NCI-H1092 treated with DMSO at 0.1 percent for 48 hours (cell line): Measurements from ENCODE around the gene ANGPTL8.

ENCODE experiments used
- DNase-seq: peaks from one replicate; lab custom pipeline; 2025; lab: John Stamatoyannopoulos, UW

The ANGPTL8 gene

DNA sequence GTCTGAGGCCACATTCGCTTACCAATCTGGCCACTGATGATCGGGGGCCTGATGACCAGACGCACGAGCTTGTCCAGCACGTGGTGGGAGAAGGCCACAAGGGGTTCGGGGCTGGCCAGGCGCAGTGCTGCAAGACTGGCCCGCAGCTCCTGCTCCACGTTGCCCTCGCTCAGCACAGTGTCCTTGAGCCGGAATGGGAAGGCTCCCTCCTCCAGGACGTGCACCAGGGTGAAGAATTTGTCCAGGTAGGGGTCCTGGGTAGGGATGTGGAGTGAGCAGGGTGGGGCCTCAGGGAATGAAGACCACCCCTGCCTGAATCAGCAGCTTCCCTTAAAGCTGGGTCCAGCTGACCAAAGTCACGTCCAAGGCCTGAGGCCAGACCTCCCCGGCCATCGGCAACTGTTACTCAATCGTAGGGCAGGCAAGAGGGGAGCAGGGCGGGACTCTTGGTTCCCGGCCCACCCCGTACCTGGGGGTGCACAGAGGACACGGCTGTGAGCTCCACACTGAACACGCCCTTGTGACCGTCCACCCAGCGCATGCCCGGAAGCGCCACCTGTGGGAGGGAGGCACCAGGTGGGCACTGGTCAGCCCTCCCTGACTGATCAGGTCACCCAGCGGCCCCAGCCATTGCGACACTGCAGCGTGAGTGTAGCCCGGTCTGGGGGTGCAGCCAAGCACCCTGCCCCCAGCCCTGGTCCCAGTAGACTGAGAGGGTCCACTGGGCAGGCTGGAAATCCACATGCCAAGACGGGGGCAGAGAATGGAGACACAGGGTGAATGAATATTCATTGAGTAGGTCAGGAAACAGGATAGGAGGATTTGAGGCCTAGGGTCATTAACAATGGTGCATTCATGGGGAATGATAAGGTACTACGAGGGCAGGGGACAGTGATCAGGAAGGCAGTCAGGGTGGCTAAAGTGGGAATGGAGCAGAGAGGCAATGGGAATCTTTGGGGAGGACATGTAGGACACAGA lies 2.8 kb upstream of the ANGPTL8 start:
- no peak for DNase-seq

DNA sequence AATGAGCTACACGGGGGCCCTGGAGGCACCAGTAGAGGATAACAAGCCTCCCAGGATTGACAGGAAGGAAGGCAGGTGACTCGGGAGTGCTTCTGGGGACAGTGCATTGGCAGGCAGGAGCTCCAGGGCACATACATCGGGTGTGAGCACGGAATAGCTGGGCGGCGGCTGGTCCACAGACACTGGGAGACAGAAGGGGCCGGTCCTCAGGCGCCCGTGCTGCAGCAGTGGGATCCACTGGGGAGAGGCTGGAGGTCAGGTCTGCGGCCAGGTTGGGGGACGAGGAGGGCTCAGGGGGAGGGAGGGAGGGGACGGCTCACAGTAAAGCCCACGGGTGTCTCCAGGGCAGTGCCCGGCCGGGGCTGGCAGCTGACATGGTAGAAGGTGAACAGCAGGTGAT lies 2.1 kb upstream of the ANGPTL8 start:
- DNase-seq = no peak

GRCh38 chr19:11238041-11238440 lies 1.4 kb upstream of the ANGPTL8 start:
- no peak for DNase-seq

DNA sequence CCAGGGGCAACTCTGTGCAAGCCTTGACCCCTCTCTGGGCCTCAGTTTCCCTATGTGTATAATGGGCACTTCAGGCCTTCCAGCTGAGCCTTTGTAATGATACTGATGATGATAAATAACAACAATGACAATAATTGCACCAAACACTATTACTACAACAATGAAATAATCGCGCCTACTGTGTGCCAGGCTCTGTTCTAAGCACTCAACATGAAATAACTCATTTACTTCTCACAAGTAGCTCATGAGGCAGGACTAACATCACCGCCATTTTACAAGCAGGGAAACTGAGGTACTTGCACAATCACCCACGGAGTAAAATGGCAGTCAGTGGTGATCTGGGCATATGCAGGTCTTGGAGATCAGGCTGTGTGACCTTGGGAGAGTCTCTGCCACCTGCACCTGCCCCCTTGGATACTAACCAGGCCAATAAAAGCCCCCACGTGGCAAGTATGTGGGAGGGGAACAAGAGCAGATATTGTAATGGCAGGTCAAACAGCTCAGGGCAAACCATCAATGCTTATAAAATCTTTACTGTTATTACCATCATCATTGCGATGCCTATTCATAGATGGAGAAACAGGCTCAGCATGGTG lies 540 bp upstream of the ANGPTL8 start:
- no peak for DNase-seq

GRCh38 chr19:11240008-11240444 lies 607 bp downstream of the ANGPTL8 start:
- no peak for DNase-seq

DNA sequence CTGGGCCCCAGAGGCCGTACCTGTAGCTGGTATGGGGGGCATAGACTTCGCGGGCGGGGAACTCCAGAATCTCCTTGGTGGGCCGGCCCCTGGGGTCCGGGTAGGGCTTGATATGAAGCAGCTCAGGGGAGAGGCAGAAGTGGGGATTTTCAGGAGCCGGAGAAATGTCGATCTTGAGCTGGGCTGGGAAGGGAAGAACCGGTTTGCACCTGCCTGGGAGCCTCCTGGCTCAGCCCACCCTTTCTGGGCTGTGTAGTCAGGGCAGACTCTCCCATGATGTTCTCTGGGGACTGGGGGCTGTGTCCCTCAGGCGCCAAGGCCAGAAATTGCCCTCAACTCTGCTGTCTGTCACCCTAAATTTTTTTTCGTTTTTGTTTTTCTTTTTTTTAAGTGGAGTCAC lies 2.6 kb downstream of the ANGPTL8 start:
- DNase-seq = no peak

- peak; percentile 65 for DNase-seq
Observed at GRCh38 chr19:11242864-11243797, 3.7 kb downstream of the ANGPTL8 start.

DNA sequence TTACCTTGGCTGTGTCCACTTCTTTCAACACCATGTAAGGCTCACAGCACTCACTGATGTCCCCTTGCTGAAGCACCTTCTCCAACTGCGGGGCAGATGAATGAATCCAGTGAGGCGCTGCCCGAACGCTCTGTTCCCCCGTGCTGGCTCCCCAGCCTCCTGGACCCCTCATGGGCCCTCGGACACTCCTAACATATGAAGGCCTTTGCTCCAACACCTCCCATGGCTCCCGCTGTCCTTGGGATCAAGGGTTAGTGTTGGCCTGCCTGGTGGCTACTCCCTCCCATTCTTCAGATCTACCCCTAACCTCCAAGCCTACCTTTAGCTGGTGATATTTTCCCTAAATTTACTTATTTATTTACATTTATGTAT lies 4.4 kb downstream of the ANGPTL8 start:
- no peak for DNase-seq

- no peak for DNase-seq
Observed at GRCh38 chr19:11244846-11245589, 5.6 kb downstream of the ANGPTL8 start.

- DNase-seq = no peak
Observed at GRCh38 chr19:11246941-11247340, 7.5 kb downstream of the ANGPTL8 start.

DNA sequence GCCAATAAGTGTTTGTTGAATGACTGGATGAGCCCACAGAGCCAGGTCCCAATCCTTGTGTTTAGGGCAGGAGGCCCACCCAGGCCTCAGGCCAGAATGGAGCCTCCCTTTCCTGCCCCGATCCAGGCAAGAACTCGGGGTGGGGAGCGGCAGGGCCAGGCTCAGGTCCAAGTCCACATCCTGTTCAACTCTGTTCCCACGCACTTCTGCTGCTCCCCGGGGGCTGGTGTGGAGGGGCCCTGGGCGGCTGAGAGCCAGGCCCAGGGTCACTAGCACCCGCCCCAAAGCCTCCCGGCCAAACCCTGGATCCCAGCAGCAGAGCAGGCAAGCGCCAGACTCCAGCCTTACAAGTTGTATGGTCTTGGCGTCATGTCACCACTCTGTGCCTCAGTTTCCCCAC lies 8.0 kb downstream of the ANGPTL8 start:
- no peak for DNase-seq

DNA sequence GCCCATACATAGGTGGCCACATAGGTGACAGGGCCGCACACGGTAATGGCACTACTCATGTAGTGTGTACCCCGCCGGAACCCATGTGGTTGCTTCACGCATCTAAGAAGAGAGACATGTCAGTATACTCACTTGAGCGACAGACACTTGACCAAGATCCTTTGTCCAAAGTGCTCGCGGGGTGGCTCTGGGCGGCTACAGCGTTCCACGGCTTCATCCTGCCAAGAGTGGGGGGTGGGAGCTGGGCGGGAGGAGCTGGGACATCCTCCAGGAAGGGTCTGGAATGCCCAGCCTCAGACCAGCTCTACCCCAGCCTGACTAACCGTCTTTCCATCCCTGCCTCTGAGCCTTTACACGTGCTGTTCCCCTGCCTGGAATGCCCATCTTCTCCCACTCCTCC lies 8.5 kb downstream of the ANGPTL8 start:
- no peak for DNase-seq

- DNase-seq = no peak
Observed at GRCh38 chr19:11248852-11249251, 9.4 kb downstream of the ANGPTL8 start.

- no peak for DNase-seq
Observed at GRCh38 chr19:11251217-11251616, 11.8 kb downstream of the ANGPTL8 start.

DNA sequence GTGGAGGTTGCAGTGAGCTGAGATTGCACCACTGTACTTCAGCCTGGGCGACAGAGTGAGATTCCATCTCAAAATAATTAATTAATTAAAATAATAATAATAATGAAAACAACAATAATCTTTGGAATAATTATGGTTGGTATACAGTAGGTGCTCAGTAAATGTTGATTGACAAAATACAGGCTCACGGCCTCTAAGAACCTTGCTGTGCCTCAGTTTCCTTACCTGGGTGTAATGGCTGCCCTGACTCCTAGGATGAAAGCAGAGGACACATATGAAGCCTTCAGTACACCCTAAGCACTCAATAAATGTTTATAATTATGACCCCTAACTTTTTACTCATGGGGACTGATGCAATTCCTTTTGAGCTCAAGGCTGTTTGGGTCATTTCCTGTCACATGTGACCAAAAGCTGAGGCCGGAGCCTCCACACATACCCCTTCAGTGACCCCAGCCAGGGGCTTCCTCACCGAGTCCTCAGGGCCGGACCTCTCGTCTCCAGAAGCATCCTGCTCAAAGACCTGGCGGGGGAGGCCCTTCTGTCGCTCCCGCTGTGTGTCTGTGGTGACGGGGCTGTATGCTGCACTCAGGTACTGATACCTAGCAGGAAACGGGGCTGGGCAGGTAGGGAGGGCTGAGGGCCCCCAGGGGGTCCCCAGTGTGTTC lies 12.4 kb downstream of the ANGPTL8 start:
- DNase-seq = no peak

DNA sequence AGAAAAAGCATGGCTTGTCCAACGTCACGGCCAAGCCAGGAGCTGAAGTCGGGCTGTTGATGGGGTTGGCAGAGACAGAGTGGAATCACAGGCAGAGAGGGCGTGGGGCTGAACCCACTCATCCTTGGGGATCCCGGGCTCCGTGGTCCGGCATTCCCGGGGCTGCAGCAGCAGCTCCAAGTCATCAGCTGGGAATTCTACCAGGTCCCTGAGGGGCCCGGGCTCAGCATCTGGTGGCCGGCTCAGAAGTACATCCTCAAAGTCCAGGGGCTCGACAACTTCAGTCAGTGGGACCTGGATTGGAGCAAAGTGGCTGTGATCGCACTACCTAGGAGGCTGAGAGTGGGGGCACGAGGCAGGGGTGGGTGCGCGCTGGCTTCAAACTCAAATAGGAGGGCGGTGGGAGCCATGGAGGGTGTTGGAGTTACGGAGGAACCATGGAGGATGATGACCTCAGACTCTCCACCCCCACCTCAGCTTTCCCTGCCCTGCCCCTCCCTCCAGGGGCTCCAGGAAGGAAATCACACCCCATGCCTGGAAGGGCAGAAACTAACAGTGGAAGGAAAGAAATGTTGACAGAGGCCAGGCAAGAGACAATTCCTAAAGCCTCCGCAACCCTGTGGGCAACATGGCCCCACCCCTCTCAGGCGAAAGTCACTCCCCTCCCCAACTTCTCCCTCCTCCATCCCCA lies 13.4 kb downstream of the ANGPTL8 start:
- DNase-seq = no peak

DNA sequence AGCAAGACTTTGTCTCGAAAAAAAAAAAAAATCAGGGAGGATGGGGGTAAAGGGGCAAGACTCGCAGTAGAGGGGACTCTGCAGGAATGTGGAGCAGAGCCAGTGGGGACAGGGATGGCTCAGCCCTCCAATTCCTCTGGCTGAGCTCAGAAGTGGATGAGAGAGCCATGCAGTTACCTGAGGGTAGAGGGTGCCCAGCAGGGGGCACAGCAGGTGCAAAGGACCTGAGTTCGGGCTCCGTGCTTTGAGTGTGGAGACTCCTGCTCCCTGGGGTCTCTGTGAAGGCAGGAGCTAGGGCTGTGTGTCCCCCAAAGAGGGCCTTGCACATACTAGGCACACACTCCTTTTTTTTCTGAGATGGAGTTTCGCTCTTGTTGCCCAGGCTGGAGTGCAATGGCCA lies 15.2 kb downstream of the ANGPTL8 start:
- DNase-seq = no peak

GRCh38 chr19:11256189-11256588 lies 16.8 kb downstream of the ANGPTL8 start:
- no peak for DNase-seq

DNA sequence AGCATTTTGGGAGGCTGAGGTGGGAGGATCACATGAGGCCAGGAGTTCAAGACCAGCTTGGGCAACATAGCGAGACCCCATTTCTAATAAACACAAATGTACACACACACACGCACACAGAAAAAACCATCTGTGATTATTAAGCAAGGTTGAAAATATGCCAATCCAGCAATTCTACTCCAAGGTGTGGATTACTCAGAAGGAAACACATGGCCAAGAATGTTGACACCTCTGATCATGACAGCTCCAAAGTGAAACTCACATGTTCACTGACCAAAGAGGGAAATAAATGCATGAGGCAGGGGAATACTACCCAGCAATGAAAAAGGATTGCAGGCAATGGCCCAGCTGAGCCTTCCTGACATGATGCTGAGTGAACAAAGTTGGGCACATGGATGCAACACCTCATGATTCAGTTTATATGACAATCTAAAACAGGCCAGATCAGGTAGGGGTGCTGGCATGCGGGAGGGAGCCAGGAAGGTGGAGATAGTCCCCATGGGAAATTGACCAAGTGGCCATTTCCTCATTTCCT lies 18.5 kb downstream of the ANGPTL8 start:
- DNase-seq = no peak

DNA sequence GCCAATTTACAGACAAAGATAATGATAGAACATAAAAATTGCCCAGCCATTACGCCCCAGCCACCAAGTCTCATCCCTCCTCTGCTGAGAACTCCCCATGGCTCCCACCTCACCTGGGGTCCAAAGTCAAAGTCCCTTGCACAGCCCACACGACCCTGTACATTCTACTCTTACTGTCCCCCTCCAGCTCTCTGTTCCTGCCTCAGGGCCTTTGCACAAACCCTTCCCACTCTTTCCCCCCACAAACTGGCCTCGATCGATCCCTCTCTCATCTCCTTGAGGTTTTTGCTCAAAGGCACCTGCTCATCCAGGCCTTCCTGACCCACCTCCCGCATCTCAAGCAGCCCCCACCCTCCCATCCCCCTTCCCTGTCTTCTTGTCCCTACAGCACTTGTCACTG lies 21.6 kb downstream of the ANGPTL8 start:
- no peak for DNase-seq
